Measurements from ENCODE around the gene KDM4C.
A peak's percentile ranks its signal among the peaks of the same experiment; 100 is the strongest.
"Not testable (repeated sequence)": the region's sequence is repeated elsewhere in the genome, so short reads cannot be mapped to it uniquely, and the experiment has no call there.

KDM4C gene

DNA sequence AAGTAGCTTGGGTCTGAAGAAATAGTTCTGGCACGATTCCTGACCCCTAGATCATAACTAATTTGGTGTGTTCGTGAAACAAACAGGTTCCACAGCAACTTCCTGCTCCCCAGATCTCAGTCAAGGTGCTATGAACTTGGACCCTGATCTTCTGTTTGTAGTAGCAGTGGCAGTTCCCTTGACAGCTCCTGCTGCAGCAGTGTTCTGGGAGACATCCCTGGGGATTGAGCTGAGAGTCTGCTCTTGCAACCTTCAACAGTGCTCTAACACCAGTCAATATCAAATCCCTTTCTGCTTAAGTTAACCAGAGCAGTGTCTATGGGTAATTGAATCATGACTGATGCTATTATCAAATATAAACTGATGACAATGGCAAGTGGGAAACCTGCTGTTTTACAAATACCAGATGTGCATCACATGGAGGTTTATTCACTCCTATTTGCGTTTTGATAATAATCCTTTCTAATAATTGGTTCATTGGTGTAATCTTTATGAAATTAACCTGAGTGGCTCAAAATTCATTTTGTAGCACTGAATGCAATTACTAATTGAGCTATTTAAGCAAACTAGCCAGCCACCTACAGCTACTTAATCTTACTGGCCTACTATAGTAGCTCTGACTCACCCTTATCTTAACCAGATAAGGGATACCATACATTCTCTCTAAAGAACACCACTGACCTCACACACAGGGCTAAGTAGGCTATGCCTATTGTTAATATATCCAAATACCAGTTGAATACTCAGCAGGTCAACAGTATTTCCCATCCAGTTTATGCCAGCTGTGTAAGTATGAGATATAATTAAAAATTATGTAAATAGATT, 21.9 kb downstream of the KDM4C start:
- peaks cover 71% of the 10 kb centered on the region for H3K4me1 Mint-ChIP-seq (ENCODE audit: low read depth)
- no peaks in the 10 kb centered on the region for H3K27me3 Mint-ChIP-seq
- no peak for DNase-seq
- no peak overlapping the region for H3K4me3 Mint-ChIP-seq
- peaks cover 12% of the 10 kb centered on the region for H3K36me3 Mint-ChIP-seq (ENCODE audit: low read depth)
- peak overlapping the region; percentile 44 for H3K27ac Mint-ChIP-seq
- no peaks in the 10 kb centered on the region for H3K9me3 Mint-ChIP-seq

GRCh38 chr9:6780690-6781089, 22.9 kb downstream of the KDM4C start:
- H3K4me1 Mint-ChIP-seq (ENCODE audit: low read depth) = peaks cover 73% of the 10 kb centered on the region
- H3K4me3 Mint-ChIP-seq = no peak overlapping the region
- no peaks in the 10 kb centered on the region for H3K9me3 Mint-ChIP-seq
- no peak for DNase-seq
- peaks cover 8% of the 10 kb centered on the region for H3K36me3 Mint-ChIP-seq (ENCODE audit: low read depth)
- no peaks in the 10 kb centered on the region for H3K27me3 Mint-ChIP-seq
- no peak overlapping the region for H3K27ac Mint-ChIP-seq

GRCh38 chr9:6781476-6781875, 23.7 kb downstream of the KDM4C start:
- no peak for DNase-seq
- H3K4me1 Mint-ChIP-seq (ENCODE audit: low read depth) = peaks cover 78% of the 10 kb centered on the region
- no peak overlapping the region for H3K4me3 Mint-ChIP-seq
- H3K27me3 Mint-ChIP-seq = no peaks in the 10 kb centered on the region
- no peak overlapping the region for H3K27ac Mint-ChIP-seq
- H3K9me3 Mint-ChIP-seq = no peaks in the 10 kb centered on the region
- H3K36me3 Mint-ChIP-seq (ENCODE audit: low read depth) = peaks cover 6% of the 10 kb centered on the region

- Mint-ChIP-seq H3K36me3 (ENCODE audit: low read depth) (peaks cover 2% of the 10 kb centered on the region), H3K27me3 (no peaks in the 10 kb centered on the region), H3K27ac (no peak overlapping the region), H3K9me3 (no peaks in the 10 kb centered on the region), H3K4me1 (ENCODE audit: low read depth) (peaks cover 74% of the 10 kb centered on the region), H3K4me3 (no peak overlapping the region)
- DNase-seq = no peak
These were observed 24.6 kb downstream of the KDM4C start for GRCh38 chr9:6782345-6782744.

GRCh38 chr9:6782981-6783380, 25.2 kb downstream of the KDM4C start:
- Mint-ChIP-seq H3K4me1 (ENCODE audit: low read depth) (peaks cover 75% of the 10 kb centered on the region), H3K27me3 (no peaks in the 10 kb centered on the region), H3K27ac (no peak overlapping the region), H3K9me3 (no peaks in the 10 kb centered on the region), H3K36me3 (ENCODE audit: low read depth) (peaks cover 2% of the 10 kb centered on the region), H3K4me3 (no peak overlapping the region)
- DNase-seq = no peak

GRCh38 chr9:6783753-6784152, 26.0 kb downstream of the KDM4C start:
- Mint-ChIP-seq H3K4me1 (ENCODE audit: low read depth) (peaks cover 80% of the 10 kb centered on the region), H3K27ac (peak overlapping the region; percentile 63), H3K4me3 (no peak overlapping the region)

GRCh38 chr9:6785682-6786081, 27.9 kb downstream of the KDM4C start:
- H3K36me3 Mint-ChIP-seq (ENCODE audit: low read depth) = no peaks in the 10 kb centered on the region
- no peak overlapping the region for H3K27ac Mint-ChIP-seq

More at GRCh38 chr9:6783753-6784152, 26.0 kb downstream of the KDM4C start:
- H3K27me3 Mint-ChIP-seq = no peaks in the 10 kb centered on the region
- no peaks in the 10 kb centered on the region for H3K9me3 Mint-ChIP-seq
- DNase-seq = no peak
- H3K36me3 Mint-ChIP-seq (ENCODE audit: low read depth) = peaks cover 2% of the 10 kb centered on the region

DNA sequence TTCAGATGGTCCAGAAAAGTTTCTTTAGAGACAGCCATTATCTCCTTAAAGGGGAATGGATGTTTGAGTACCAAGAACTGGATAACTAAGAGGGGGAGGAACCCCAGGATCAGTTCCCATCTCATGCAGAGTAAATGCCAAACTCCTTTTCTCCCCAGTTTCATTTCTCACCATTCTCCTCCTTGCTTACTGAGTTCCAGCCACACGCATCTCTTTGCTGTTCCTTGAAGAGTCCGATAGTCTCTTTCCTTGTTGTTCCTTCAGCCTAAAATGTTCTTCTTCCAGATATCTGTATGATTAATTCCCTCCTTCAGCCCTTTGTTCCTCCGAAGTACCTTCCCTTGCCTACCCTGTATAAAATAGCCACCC, 30.0 kb downstream of the KDM4C start:
- no peak for DNase-seq
- no peaks in the 10 kb centered on the region for H3K27me3 Mint-ChIP-seq
- peaks cover 59% of the 10 kb centered on the region for H3K4me1 Mint-ChIP-seq (ENCODE audit: low read depth)
- H3K36me3 Mint-ChIP-seq (ENCODE audit: low read depth) = peaks cover 7% of the 10 kb centered on the region
- peak overlapping the region; percentile 17 for H3K27ac Mint-ChIP-seq
- no peak overlapping the region for H3K4me3 Mint-ChIP-seq
- H3K9me3 Mint-ChIP-seq = no peaks in the 10 kb centered on the region

More at GRCh38 chr9:6785682-6786081, 27.9 kb downstream of the KDM4C start:
- no peak for DNase-seq
- Mint-ChIP-seq H3K4me3 (no peak overlapping the region), H3K4me1 (ENCODE audit: low read depth) (peaks cover 71% of the 10 kb centered on the region), H3K9me3 (no peaks in the 10 kb centered on the region), H3K27me3 (no peaks in the 10 kb centered on the region)

- Mint-ChIP-seq H3K36me3 (ENCODE audit: low read depth) (peaks cover 13% of the 10 kb centered on the region), H3K9me3 (no peaks in the 10 kb centered on the region), H3K4me1 (ENCODE audit: low read depth) (peaks cover 53% of the 10 kb centered on the region), H3K27ac (peak overlapping the region; percentile 63), H3K4me3 (no peak overlapping the region), H3K27me3 (no peaks in the 10 kb centered on the region)
- DNase-seq = no peak
These were observed 30.6 kb downstream of the KDM4C start for GRCh38 chr9:6788162-6789016.

DNA sequence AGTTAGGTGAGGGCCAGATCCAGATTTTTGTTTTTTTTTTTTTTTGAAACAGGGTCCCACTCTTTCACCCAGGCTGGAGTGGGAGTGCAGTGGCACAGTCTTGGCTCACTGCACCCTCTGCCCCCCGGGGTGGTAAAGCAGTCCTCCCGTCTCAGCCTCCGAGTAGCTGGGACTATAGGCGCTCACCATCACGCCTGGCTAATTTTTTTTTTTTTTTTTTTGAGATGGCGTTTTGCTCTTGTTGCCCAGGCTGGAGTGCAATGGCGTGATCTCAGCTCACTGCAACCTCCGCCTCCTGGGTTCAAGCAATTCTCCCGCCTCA, 31.2 kb downstream of the KDM4C start:
- not testable (repeated sequence) for H3K9me3 Mint-ChIP-seq, DNase-seq, H3K4me3 Mint-ChIP-seq, H3K27ac Mint-ChIP-seq, H3K27me3 Mint-ChIP-seq
- Mint-ChIP-seq H3K4me1 (ENCODE audit: low read depth) (peaks cover 47% of the 10 kb centered on the region), H3K36me3 (ENCODE audit: low read depth) (peaks cover 16% of the 10 kb centered on the region)

DNA sequence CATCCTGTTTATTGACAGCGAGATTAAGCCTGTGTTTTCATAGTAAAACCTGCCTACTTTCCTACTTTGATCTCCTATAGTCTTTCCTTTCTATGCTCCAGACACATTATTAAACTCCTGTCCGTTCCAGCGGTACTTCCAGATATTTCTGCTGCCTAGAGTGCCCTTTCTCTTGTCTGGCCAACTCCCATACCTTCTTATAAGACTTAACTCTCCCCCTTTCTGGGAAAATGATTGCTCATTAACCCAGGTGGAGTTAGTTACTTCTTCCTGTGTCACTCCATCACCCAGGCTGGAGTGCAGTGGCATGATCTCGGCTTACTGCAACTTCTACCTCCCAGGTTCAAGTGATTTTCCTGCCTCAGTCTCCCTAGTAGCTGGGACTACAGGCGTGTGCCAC, 33.1 kb downstream of the KDM4C start:
- Mint-ChIP-seq H3K4me3 (no peak overlapping the region), H3K4me1 (ENCODE audit: low read depth) (peaks cover 30% of the 10 kb centered on the region), H3K36me3 (ENCODE audit: low read depth) (peaks cover 32% of the 10 kb centered on the region), H3K27ac (no peak overlapping the region), H3K9me3 (no peaks in the 10 kb centered on the region), H3K27me3 (no peaks in the 10 kb centered on the region)
- no peak for DNase-seq

- Mint-ChIP-seq H3K27me3 (no peaks in the 10 kb centered on the region), H3K4me3 (no peak overlapping the region), H3K36me3 (ENCODE audit: low read depth) (peaks cover 55% of the 10 kb centered on the region), H3K27ac (no peak overlapping the region), H3K4me1 (ENCODE audit: low read depth) (peaks cover 21% of the 10 kb centered on the region), H3K9me3 (no peaks in the 10 kb centered on the region)
- DNase-seq = no peak
These were observed 35.4 kb downstream of the KDM4C start for GRCh38 chr9:6793203-6793602.

GRCh38 chr9:6794936-6795335, 37.2 kb downstream of the KDM4C start:
- no peaks in the 10 kb centered on the region for H3K9me3 Mint-ChIP-seq
- H3K4me3 Mint-ChIP-seq = no peak overlapping the region
- no peaks in the 10 kb centered on the region for H3K27me3 Mint-ChIP-seq
- DNase-seq = no peak
- H3K4me1 Mint-ChIP-seq (ENCODE audit: low read depth) = peaks cover 12% of the 10 kb centered on the region
- H3K27ac Mint-ChIP-seq = no peak overlapping the region
- peaks cover 60% of the 10 kb centered on the region for H3K36me3 Mint-ChIP-seq (ENCODE audit: low read depth)

DNA sequence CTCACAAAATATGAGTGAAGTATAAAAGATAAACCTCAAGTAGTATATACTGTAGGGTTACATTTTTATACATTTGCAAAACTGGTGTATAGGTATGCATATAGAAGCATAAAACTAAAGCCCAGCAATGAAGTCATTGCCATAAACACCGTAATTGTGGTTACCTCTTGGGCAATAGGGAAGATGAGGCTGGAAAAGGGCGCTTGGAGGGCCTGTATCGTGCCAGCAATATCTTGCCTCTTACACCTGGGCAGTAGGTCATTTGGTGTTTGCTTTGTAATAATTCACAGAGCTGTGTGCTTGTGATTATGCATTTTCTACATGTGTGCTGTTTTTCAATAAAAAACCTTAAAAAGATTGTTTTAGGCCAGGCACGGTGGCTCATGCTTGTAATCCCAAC, 45.2 kb downstream of the KDM4C start:
- no peak overlapping the region for H3K4me3 Mint-ChIP-seq
- no peaks in the 10 kb centered on the region for H3K9me3 Mint-ChIP-seq
- no peaks in the 10 kb centered on the region for H3K4me1 Mint-ChIP-seq (ENCODE audit: low read depth)
- no peak for DNase-seq
- H3K27ac Mint-ChIP-seq = no peak overlapping the region
- H3K36me3 Mint-ChIP-seq (ENCODE audit: low read depth) = peaks cover 39% of the 10 kb centered on the region
- H3K27me3 Mint-ChIP-seq = no peaks in the 10 kb centered on the region

DNA sequence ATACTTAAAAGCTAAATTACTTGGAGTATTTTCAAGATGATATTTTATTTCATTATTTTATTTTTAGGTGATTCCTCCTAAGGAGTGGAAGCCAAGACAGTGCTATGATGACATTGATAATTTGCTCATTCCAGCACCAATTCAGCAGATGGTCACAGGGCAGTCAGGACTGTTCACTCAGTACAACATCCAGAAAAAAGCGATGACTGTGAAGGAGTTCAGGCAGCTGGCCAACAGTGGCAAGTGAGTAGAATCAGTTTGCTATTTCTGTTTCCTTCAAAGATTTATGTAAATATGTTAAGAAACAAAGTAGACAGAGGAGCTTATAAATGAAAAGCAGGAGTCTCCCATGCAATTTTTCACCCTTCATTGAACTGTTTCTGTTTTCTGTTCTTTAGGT, 47.8 kb downstream of the KDM4C start:
- Mint-ChIP-seq H3K4me3 (no peak overlapping the region), H3K36me3 (ENCODE audit: low read depth) (peaks cover 47% of the 10 kb centered on the region), H3K27me3 (no peaks in the 10 kb centered on the region), H3K9me3 (no peaks in the 10 kb centered on the region), H3K27ac (no peak overlapping the region), H3K4me1 (ENCODE audit: low read depth) (no peaks in the 10 kb centered on the region)
- no peak for DNase-seq

All from activated T-cell treated with anti-CD3 and anti-CD28 coated beads, Interleukin-2, amount 50 U/mL, for 24 hours (primary cell).